CD4-positive, alpha-beta T cell treated with Interleukin-2 at 100 ng/mL for 4 hours (primary cell): ENCODE measurements around the gene ABCD1.
"Not testable (repeated sequence)": the region's sequence is repeated elsewhere in the genome, so short reads cannot be mapped to it uniquely, and the experiment has no call there.

Experiments used
- DNase-seq: peaks from one replicate; pipeline ENCODE4 v3.0.0-alpha.2; 2020; ENCODE audit warnings: low spot score

The ABCD1 gene

DNA sequence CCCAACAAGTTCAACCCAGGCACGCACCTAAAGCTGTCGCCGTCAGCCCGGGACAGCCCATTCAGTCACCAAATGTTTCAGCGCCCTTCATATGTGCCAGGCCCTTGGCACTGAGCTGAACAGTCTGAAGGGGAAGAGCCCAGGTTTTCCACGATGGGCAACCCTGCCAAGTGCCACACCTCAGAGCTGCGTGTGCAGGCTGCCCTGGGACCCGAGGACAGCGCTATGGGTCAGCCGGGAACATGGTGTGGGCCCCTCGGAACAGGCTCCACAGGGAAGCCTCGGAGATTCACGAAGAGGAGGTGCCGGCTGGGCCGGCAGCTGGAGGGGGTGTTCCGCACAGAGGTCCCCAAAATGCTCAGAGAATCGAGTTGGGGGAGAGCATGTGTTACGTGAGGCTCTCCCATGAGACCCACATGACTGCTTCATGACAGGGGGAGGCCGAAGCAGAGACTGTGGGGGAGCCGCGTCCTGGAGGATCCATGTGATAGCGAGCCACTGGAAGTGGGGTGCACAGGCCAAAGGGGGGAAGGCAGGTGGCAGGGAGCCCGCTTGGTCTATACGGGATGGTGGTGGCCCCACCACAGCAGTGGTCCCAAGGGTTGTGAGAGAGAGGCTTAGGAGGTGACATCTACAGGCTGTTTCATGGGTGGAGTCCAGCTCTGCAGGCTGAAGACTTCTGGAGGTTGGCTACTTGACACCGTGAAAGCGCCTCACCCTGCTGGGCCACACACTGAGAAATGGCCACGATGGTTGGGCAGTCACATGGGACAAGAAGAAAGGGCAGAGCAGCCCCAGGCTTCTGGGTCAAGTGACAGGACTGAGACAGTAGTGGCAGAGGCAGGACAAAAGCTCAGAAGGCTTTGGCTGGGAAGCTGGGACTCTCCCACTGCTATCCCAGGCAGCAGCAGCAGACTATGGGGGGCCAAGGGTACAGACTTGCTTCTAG is 14.7 kb upstream of the ABCD1 start:
- no peak for DNase-seq

DNA sequence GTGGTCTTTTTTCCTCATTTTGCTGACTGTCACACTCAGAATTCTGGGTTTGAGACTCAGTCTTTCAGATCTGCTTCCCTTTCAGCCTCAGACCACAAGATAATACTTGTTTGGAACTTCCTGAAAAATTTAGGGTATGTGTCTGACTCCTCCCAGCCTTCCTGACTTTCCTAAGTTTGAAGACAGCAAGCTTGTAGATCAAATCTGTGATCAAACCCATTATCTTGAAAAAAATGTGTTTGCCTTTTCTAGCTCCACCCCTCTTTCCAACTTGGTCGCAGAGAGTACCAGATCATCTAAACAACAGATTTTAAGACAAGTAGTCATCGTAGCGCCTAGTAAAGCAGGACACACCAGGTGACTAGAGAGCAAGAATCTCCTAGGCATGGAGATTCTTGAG is 10.4 kb upstream of the ABCD1 start:
- no peak for DNase-seq

DNA sequence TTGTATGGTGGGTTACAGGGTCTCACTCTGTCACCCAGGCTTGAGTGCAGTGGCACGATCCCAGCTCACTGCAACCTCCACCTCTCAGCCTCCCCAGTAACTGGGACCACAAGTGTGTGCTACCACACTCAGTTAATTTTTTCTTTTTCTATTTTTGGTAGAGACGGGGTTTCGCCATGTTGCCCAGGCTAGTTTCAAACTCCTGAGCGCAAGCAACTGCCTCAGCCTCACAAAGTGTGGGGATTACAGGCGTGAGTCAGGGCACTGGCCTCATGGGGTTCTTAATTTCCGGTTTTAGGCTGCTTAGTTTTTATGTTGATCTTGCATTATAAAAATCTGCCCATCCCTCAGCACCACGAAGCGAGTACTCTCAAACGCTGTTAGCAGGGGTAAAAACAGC is 7.2 kb upstream of the ABCD1 start:
- no peak for DNase-seq

DNA sequence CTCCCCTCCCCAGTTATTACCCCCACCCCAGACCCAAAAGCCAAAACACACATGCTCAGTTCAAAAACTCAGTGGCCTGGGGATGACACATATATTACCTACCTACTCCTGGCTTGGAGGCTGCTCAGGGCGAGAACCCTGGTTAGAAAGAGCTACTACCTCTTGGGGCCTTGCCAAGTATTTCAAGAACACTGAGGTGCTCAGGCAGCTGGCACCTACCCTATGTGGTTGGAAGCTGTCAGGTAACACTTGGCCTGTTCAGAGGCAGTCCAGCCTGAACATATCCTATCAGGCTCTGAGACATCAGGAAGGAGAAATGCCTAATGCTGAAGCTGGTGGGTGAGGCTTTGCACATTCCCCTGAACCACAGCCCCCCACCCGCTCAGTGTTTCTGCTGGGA is 5.4 kb upstream of the ABCD1 start:
- no peak for DNase-seq

DNA sequence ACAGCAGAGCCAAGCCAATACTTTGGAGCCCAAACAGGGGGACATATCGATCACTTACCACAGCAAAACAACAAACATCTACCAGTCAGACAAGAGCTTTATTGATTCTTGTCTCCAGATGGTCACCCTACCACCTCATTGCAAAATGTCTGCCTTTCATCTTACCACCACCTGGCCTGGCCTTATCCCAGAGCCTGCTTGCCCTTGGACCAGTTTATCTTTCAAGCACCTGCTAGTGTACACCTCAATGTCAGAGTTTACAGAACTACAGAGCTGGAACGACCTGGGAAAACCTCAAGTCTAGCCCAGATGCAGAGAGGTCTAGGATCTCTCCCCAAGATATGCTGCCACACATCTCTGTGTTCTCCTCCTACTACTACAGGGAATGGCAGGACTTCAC is 5.0 kb upstream of the ABCD1 start:
- DNase-seq, result no peak

DNA sequence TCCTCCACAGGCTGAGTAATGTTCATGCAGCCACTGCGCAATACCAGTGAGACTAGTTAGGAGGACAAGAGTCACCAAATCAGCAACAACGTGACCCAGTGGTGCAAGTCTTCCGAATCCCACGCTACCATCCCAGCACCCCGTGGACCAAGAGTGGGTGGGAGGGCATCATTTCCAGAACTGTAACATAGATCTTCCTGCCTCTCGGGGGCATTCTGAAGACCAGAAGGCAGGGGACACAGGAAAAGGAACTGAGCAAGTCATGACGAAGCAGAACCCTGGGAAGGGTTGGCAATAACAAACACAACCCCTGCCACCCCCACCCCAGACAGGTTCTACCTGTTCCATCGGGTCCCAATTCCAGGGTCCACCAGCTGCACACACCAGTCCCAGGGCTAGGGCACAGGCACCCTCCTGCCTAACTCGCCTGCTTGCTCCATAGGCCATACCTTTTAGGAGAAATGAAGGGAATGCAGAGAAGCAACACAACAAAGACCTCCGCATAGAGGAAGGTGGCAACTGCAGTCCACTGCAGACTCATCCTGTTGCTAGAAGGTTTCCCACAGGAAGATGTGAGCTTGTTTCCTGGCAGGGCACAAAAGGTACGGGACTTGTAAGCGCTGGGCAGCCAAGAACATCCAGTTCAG is 1.8 kb upstream of the ABCD1 start:
- no peak for DNase-seq

DNA sequence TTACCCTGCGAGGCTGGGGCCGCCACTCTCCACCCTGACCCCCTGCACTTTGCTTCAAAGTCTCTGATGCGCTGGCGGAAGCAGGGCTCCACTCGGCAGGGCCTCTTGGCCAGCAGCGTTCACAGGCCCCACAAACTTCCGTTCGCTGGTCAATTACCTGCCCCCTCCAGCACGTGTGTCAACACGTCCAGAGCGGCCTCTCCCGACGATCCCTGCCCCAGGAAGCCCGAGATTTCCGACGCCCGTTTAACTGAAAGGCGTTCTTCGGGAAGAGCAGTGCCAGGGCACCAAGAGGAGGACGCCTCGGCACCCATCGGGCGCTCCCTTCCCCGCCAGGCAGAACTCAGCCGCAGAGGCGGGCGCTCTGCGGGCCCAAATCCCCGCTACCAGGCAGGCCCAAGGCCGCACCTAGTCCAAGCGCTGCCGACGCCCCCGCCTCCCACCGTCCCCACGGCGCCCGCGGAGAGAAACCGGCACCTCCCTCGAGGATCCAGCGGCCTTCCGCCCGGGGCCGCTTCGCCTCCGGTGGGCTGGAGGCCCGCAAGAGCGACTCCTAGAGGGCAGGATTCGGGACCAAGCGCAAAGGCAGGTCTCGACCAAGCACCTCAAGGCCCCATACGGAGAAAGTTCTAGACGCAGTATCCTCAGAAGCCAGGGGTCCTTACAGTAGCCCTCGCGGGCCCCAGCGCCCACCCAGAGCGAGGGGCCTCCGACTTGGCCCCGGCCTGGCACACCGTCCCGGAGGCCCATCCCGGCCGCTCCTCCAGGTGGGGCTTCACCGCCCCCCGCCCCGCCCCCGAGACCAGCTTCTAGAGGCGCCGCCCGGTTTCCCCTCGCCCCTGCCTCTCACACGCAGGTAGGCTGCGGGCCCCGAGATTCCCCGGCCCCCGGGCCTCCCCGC is 1.1 kb upstream of the ABCD1 start:
- DNase-seq, result peak; percentile 37

DNA sequence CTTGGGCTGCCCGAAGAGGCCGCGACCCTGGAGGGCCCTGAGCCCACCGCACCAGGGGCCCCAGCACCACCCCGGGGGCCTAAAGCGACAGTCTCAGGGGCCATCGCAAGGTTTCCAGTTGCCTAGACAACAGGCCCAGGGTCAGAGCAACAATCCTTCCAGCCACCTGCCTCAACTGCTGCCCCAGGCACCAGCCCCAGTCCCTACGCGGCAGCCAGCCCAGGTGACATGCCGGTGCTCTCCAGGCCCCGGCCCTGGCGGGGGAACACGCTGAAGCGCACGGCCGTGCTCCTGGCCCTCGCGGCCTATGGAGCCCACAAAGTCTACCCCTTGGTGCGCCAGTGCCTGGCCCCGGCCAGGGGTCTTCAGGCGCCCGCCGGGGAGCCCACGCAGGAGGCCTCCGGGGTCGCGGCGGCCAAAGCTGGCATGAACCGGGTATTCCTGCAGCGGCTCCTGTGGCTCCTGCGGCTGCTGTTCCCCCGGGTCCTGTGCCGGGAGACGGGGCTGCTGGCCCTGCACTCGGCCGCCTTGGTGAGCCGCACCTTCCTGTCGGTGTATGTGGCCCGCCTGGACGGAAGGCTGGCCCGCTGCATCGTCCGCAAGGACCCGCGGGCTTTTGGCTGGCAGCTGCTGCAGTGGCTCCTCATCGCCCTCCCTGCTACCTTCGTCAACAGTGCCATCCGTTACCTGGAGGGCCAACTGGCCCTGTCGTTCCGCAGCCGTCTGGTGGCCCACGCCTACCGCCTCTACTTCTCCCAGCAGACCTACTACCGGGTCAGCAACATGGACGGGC is 579 bp downstream of the ABCD1 start:
- DNase-seq, result no peak

DNA sequence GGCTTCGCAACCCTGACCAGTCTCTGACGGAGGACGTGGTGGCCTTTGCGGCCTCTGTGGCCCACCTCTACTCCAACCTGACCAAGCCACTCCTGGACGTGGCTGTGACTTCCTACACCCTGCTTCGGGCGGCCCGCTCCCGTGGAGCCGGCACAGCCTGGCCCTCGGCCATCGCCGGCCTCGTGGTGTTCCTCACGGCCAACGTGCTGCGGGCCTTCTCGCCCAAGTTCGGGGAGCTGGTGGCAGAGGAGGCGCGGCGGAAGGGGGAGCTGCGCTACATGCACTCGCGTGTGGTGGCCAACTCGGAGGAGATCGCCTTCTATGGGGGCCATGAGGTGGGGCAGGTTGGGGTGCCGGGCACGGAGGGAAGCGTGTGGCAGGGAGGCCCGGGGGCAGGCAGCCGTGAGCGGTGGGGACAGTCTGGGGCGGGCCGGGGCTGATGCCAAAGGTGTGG is 1.2 kb downstream of the ABCD1 start:
- no peak for DNase-seq

DNA sequence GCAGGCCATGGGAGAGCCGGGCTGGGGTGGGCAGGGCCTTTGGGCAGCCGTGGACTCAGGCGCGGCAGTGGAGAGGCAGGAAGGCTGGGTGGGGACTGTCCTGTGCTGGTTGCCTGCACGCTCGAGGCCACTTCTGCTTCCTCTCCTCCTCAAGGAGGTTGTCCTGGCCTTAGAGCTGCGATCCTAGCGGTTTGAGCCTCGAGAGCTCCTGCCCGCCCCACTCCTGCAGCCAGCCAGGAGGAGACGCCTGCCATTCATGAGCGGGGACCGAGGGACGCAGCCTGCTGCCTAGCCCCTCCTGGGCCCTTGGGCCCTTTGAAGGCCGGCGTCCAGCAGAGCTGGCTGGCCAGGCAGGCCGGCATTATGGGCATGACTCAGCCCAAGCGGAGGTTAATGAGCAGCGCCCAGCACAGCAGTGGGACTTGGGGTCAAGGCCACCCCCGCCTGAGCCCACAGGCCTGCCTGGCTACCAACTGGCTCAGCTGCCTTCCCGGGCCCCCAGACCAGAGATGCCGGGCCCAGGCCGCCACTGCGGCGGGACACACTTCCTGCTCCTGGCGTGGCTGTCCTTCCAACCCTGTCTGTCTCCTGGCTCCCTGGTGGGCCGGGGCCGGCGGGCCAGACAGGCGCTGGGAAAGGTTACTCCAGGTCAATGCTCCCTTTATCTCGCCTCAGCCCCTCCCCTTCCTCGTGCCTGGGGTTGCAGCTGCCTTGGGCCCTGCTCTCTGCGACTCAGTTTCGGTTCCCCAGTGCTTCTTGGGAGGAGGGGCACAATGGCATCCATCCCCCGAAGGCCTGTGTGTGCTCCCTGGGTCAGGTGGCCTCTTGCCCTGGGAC is 1.8 kb downstream of the ABCD1 start:
- peak; percentile 45 for DNase-seq

DNA sequence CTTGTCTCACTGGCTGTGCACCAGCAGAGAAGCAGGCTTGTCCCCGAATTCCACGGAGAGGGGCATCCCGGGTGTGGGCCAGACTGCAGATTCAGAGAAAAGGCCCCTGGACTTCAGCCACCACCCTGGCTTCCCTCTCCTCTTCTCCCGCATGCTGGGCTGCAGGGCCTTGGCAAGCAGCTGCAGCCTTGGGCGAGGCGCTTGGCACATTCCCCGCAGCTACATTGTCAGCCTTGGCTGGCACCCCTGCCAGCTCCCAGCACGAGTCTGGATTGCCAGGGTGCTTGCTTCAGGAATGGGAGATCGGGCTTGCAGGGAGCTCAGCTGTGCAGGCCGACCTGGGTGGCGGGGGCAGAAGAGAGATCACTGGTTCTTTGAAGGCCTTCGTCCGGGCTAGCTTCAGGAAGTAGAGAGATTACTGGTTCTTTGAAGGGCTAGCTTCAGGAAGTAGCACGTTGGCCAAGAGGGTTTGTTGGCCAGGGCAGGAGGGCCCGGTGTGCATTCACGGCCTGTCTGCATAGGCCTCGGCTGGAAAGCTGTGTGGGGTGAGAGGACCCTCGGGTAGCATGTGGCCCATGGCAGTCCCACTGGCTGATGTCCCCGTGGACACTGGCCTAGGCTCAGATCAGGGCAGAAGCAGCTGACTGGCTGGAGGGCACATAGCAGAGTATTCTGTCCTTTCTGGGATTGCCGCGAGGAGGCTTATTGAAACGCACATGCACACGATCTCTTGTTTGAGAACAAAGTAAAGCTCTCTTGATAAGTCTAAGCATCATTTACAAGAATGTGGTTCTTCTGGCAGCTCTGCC is 2.7 kb downstream of the ABCD1 start:
- DNase-seq, result no peak

DNA sequence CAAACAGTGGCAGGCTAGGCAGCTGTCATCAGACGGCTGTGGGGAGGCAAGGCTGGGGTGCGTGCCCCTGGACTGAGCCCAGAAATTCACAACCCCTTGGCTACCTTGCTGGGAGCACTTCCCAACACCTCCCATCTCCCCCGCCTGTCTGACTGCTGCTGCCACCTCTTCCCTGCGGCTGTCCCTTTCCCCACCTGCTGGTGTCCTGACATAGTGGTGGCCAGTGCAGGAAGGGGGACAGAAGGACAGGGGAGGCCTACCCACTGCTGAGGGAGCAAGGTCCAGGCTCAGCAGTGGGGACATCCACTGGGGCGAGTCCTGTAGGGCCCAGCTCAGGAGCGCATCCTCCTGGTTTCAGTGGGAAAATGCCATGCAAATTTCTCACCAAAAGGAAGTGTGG is 3.4 kb downstream of the ABCD1 start:
- DNase-seq, result no peak

DNA sequence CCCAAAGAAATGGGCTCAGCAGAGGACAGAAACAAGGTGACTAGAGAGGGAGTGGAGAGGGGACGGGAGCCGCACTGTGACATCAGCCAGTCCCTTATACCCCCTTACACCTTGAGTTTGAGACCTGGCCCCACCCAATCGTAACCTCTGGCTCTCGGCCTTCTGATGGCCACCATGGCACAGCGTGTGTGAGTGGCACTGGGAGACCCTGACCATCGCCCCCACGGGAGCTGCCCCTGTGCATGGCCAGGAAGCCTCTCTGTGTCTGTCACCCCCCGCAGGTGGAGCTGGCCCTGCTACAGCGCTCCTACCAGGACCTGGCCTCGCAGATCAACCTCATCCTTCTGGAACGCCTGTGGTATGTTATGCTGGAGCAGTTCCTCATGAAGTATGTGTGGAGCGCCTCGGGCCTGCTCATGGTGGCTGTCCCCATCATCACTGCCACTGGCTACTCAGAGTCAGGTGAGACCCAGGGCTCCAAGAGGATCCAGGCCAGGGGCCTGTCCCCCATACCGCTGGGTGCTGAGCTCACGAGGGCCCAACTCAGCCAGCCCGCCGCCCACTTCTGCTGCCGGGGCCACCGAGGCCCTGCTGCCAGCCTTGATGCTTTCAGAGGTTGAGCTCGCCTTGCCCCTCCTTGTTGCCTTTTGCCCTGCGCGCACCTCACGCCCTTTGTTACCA is 4.4 kb downstream of the ABCD1 start:
- no peak for DNase-seq

DNA sequence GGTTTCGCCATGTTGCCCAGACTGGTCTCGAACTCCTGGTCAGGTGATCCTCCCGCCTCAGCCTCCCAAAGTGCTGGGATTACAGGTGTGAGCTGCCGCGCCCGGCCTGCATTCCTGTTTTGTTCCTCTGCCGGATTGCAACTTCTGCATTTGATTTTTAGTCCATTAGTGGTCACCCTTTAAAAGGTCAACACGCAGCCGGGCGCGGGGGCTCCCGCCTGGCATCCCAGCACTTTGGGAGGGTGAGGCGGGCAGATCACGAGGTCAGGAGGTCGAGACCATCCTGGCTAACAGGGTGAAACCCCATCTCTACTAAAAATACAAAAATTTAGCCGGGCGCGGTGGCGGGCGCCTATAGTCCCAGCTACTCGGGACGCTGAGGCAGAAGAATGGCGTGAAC is 5.5 kb downstream of the ABCD1 start:
- DNase-seq, result not testable (repeated sequence)

DNA sequence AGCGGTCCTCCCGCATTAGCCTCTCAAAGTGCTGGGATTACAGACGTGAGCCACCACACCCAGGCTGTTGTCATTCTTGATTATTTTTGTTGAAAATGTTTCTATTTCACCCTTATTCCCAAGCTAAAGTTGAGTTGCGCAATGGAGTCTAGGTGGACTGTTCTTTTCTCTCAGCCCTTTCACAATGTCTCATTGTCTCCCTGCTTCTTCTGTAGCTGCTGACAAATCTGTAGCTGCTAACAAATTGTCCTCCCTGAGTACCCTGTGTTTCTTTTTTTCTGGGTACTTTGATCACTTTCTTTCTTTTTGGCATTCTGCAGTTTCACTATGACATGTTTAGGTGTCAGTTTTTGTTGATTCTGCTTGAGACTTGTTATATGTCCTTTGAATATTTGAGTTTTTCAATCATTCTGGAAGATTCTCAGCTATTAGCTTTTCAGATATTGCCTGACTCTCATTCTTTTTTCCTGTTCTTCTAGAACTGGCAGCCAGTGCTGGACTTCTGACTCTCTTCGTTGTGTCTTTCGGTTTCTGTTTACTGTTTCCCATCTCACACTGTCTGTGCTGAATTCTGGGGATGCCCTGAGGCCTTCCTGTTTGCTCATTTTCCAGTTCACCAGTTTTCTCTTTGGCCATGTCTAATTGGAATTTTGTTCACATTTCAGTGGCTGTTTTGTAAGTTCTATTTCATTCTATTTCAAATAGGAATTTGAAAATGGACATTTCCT is 6.6 kb downstream of the ABCD1 start:
- DNase-seq, result no peak

DNA sequence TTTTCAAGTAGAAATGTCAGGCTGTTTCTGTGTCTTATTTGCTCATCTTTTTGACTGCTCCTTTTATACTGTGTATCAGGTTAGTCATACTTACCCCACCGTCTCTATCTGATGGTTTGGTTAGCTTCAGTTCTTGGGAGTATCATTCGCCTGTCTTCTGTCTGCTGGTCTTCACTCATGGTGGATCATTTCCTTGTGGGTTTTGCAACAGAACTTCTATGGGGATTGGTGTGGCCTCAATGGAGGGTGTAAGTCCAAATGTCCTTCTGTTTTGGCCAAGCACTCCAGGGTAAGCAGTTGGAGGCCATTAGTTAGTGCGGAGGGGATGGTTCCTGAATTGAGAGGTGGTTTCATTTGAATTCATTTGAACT is 7.2 kb downstream of the ABCD1 start:
- no peak for DNase-seq

DNA sequence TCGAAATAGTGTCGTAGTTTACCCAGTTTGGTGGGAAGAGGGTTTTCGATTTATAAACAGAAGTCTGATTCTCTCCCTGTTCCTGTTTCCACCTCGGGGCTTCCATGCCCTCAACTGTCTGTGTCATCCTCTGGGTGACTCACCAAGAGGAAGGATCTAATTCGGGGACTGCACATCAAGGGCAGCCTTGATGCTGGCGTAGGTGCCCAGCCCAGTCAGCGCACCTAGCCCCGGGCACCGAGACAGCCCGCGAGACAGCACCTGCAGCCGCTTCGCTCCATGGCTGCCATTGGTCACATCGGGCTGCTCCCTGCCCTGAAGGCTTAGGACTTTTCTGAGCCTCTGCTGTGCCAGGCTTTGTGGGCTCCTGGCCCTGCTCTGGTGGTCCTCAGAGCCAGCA is 7.7 kb downstream of the ABCD1 start:
- no peak for DNase-seq

DNA sequence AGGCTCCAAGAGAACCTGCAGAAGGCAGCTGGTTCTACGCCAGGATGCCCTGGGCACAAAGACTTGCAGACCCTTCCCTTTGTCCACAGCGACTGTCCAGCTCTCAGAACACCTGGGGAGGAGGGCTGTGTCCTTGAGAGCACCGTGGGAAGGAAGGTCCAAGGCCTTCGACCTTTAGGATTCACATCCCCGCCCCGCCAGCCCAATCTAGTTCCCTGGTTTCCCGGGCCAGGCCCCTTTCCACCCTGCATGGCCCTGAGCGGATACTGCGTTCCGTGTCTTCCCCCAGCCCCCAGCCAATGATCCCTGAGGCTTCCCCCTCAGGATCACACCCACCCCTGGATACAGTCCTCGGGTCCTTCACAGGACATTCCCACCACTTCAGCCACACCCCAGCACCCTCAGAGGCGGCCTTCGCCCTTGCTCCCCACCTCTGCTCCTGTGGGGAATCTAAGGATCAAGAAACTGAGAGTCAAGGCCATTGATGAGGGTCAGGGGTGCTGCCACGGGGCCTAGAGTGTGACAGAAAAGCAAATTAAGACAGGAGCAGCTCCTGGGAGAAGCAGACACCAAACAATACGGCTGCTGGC is 9.1 kb downstream of the ABCD1 start:
- no peak for DNase-seq
